K562 (cell line): Measurements from ENCODE around the gene ETFBKMT. TPM values are rescaled to one million over a fixed set of nuclear protein-coding genes. Genes with fewer than 3 reads are reported as not detected.

Experiments
- CAMTA2 ChIP-seq: fragments of 250-450 bp; sonication (Bioruptor Pico); conservative IDR thresholded peaks from 2 replicates; pipeline ENCODE4 v1.5.1; 2022
- CBFA2T2 ChIP-seq: fragments of 450-650 bp; conservative IDR thresholded peaks from 2 replicates; pipeline ENCODE4 v1.6.1; 2017; ENCODE audit warnings: mild to moderate bottlenecking
- CBFA2T3 ChIP-seq: fragments of 450-650 bp; IDR thresholded peaks from 2 replicates; pipeline ENCODE4 v1.6.1; 2017
- CEBPZ ChIP-seq: fragments of 150-350 bp; IDR thresholded peaks from 2 replicates; pipeline ENCODE4 v1.6.1; 2014; ENCODE audit warnings: low read depth, mild to moderate bottlenecking, low read length, borderline replicate concordance
- CXXC5 ChIP-seq: fragments of 250-450 bp; sonication (Bioruptor Pico); IDR thresholded peaks from 2 replicates; pipeline ENCODE4 v1.8.0; 2022; ENCODE audit warnings: inconsistent platforms, mild to moderate bottlenecking, moderate library complexity
- LCOR ChIP-seq: sonication (generic); formaldehyde crosslinking; IDR thresholded peaks from 2 replicates; pipeline ENCODE4 v1.8.0; 2022; ENCODE audit warnings: mild to moderate bottlenecking, missing genetic modification reagents
- MEIS2 ChIP-seq: fragments of 450-650 bp; IDR thresholded peaks from 2 replicates; pipeline ENCODE4 v1.6.1; 2014; ENCODE audit warnings: mild to moderate bottlenecking; ENCODE audit not compliant: partially characterized antibody
- MNT ChIP-seq, 2 experiments: fragments of 450-650 bp; conservative IDR thresholded peaks; 2 replicates each; pipeline ENCODE4 v1.6.1; 2017; ENCODE audit warnings: mild to moderate bottlenecking in 2 of 2, moderate library complexity in 2 of 2
- PBX2 ChIP-seq, 2 experiments: IDR thresholded peaks in 1 of 2; conservative IDR thresholded peaks in 1 of 2; 2 replicates each; pipeline ENCODE4 v1.6.1; 2016; ENCODE audit warnings: low read depth in 2 of 2, mild to moderate bottlenecking in 1 of 2, missing compliant biosample characterization in 1 of 2, missing genetic modification characterization in 1 of 2, moderate library complexity in 1 of 2
- RCOR1 ChIP-seq, 2 experiments: IDR thresholded peaks; 2 replicates each; pipeline ENCODE4 v1.6.1; 2012; ENCODE audit warnings: low read depth in 2 of 2, low read length in 2 of 2, borderline replicate concordance in 1 of 2, improper control_type of control experiment in 1 of 2
- STAT5A ChIP-seq: IDR thresholded peaks from 2 replicates; pipeline ENCODE4 v1.6.1; 2012; ENCODE audit warnings: low read length, inconsistent platforms, borderline replicate concordance
- TEAD1 ChIP-seq, 2 experiments: fragments of 450-650 bp in 1 of 2; sonication (generic) in 1 of 2; formaldehyde crosslinking; IDR thresholded peaks; 2 replicates each; pipeline versions ENCODE4 v1.4.0 to v1.8.0; 2020 to 2022; ENCODE audit warnings: mild to moderate bottlenecking in 2 of 2, missing genetic modification reagents in 1 of 2
- ZFP36 ChIP-seq: fragments of 150-350 bp; IDR thresholded peaks from 2 replicates; pipeline ENCODE4 v1.6.1; 2018; ENCODE audit warnings: low read length, low read depth; ENCODE audit not compliant: partially characterized antibody
- polyA plus RNA-seq, 8 experiments: library from polyadenylated mRNA; depleted of rRNA in 4 of 8; stranded (reverse) in 5 of 8; unstranded in 3 of 8; fragments of >200 nt; fragmentation: Nextera tagmentation in 2 of 8; fragmentation: Illumina TruSeq in 1 of 8; extraction: Ambion mirVana in 2 of 8; extraction: Trizol in 1 of 8; gene quantifications; 2 replicates each; pipeline versions ENCODE4 v1.2.1 to v1.2.3, GENCODE V29; 2011 to 2014; ENCODE audit warnings: inconsistent platforms in 1 of 8, missing spikeins in 1 of 8
- total RNA-seq, 7 experiments: library from RNA; depleted of rRNA in 6 of 7; stranded (reverse); fragments of >200 nt in 6 of 7; fragmentation: Illumina TruSeq in 2 of 7; extraction: Trizol in 2 of 7; gene quantifications; 2 replicates each; pipeline versions ENCODE4 v1.2.1 to v1.2.3, GENCODE V29; 2011 to 2021; ENCODE audit warnings: low replicate concordance in 1 of 7

The ETFBKMT gene
- total and polyA plus RNA-seq, 9 of the 15 experiments (the other 6 are each of a cell fraction or from before 2014, with no cell fraction given), result 0.18 to 1.7 (median 0.96) TPM

- no peak for TF ChIP-seq CEBPZ
- TF ChIP-seq ZFP36, result peak; percentile 35
- no peak for TF ChIP-seq PBX2 (CRISPR knock-in tag; IDR thresholded peaks at IDR 0.05; ENCODE audit: low read depth)
- TF ChIP-seq PBX2 (tag; conservative IDR thresholded peaks at IDR 0.05; ENCODE audit: low read depth), result peak; percentile 71
- peak; percentile 64 for TF ChIP-seq CBFA2T3
- TF ChIP-seq STAT5A, result peak; percentile 64; the same call in 1 of the 2 replicates
- peak; percentile 83 for TF ChIP-seq CXXC5 (CRISPR knock-in tag)
- peak; percentile 37 for TF ChIP-seq MEIS2
- 0 out of 4 replicates have a peak, but pooled peaks of 1 of the 2 experiments have one; percentile 6 for TF ChIP-seq RCOR1 (IDR thresholded peaks at IDR 0.05; ENCODE audit: borderline replicate concordance in 1 of 2, low read depth in 2 of 2, low read length in 2 of 2)
- 0 out of 4 replicates have a peak, but pooled peaks of 1 of the 2 experiments have one; percentile 44 for TF ChIP-seq TEAD1 (CRISPR knock-in tag; IDR thresholded peaks at IDR 0.05)
- no peak for TF ChIP-seq LCOR (CRISPR knock-in tag)
- peak; percentile 30 for TF ChIP-seq CBFA2T2
- no peak for TF ChIP-seq CAMTA2
- peak in 1 of 2 experiments; percentile 56; a peak in 1 of 4 replicates for TF ChIP-seq MNT (conservative IDR thresholded peaks at IDR 0.05)
- TF ChIP-seq, all 486 proteins: peak for 38
These were observed 29.4 kb upstream of the ETFBKMT start (continued) for GRCh38 chr12:31629756-31630732.
